Measurements from ENCODE around the gene IGSF6.
A peak's percentile ranks its signal among the peaks of the same experiment; 100 is the strongest.
"Not testable (repeated sequence)": the region's sequence is repeated elsewhere in the genome, so short reads cannot be mapped to it uniquely, and the experiment has no call there.

IGSF6 gene

GRCh38 chr16:21685034-21685455 lies 32.6 kb upstream of the IGSF6 start:
- TF ChIP-seq, protein P1, sequence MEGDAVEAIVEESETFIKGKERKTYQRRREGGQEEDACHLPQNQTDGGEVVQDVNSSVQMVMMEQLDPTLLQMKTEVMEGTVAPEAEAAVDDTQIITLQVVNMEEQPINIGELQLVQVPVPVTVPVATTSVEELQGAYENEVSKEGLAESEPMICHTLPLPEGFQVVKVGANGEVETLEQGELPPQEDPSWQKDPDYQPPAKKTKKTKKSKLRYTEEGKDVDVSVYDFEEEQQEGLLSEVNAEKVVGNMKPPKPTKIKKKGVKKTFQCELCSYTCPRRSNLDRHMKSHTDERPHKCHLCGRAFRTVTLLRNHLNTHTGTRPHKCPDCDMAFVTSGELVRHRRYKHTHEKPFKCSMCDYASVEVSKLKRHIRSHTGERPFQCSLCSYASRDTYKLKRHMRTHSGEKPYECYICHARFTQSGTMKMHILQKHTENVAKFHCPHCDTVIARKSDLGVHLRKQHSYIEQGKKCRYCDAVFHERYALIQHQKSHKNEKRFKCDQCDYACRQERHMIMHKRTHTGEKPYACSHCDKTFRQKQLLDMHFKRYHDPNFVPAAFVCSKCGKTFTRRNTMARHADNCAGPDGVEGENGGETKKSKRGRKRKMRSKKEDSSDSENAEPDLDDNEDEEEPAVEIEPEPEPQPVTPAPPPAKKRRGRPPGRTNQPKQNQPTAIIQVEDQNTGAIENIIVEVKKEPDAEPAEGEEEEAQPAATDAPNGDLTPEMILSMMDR (IDR thresholded peaks at IDR 0.05; ENCODE audit: low read depth, low read length) = no peak
- no peak for TF ChIP-seq EZH2phosphoT487 (IDR thresholded peaks at IDR 0.05; ENCODE audit: low read depth)
- no peak overlapping the region for H3K4me3 ChIP-seq (ENCODE audit: low read length)
- H3K4me1 ChIP-seq (ENCODE audit: low read length) = no peaks in the 10 kb centered on the region
- H3K27me3 ChIP-seq (ENCODE audit: low read depth, low read length) = peaks cover 12% of the 10 kb centered on the region; the same call in 1 of the 2 replicates
- no peak overlapping the region for H3K4me2 ChIP-seq (ENCODE audit: low read length)
- H3K9me3 ChIP-seq (ENCODE audit: insufficient read depth, low read length) = no peaks in the 10 kb centered on the region
- H2AFZ ChIP-seq (ENCODE audit: low read depth, low read length) = no peak overlapping the region
- H4K20me1 ChIP-seq (ENCODE audit: insufficient read depth, low read length) = no peaks in the 10 kb centered on the region
- no peaks in the 10 kb centered on the region for H3K79me2 ChIP-seq (ENCODE audit: low read length)
- no peak overlapping the region for H3K9ac ChIP-seq (ENCODE audit: low read length)
- no peak overlapping the region for H3K27ac ChIP-seq (ENCODE audit: low read length)
- no peaks in the 10 kb centered on the region for H3K36me3 ChIP-seq (replicated peaks; ENCODE audit: low read depth, low read length)

DNA sequence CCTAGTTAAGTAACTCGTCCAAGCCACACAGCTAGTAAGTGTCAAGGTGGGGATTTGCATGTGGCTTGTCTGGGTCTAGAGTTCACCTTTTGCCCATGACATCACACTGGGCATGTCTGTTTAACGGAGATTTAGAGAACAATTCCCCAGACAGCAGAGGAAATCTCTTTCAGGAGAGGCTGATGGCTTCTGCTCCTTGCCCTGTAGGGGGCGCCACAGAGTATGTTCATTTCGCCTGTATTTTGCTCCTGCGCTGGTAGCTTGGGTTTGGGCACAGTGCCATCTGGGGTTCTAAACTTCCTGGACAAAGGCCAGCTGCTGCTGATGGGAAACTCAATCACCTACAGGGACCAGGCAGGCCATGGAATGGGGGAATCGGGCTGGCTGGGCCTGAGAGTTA lies 31.8 kb upstream of the IGSF6 start:
- Histone ChIP-seq H3K36me3 (replicated peaks; ENCODE audit: low read depth, low read length) (no peaks in the 10 kb centered on the region), H3K4me1 (ENCODE audit: low read length) (no peaks in the 10 kb centered on the region), H4K20me1 (ENCODE audit: insufficient read depth, low read length) (no peaks in the 10 kb centered on the region), H3K4me3 (ENCODE audit: low read length) (no peak overlapping the region), H3K27ac (ENCODE audit: low read length) (no peak overlapping the region), H2AFZ (ENCODE audit: low read depth, low read length) (no peak overlapping the region), H3K79me2 (ENCODE audit: low read length) (no peaks in the 10 kb centered on the region), H3K9me3 (ENCODE audit: insufficient read depth, low read length) (no peaks in the 10 kb centered on the region), H3K4me2 (ENCODE audit: low read length) (no peak overlapping the region), H3K9ac (ENCODE audit: low read length) (no peak overlapping the region), H3K27me3 (ENCODE audit: low read depth, low read length) (peaks cover 12% of the 10 kb centered on the region; the same call in 1 of the 2 replicates)
- TF ChIP-seq, protein P1 (IDR thresholded peaks at IDR 0.05; ENCODE audit: low read depth, low read length) = peak; percentile 68
- no peak for TF ChIP-seq EZH2phosphoT487 (IDR thresholded peaks at IDR 0.05; ENCODE audit: low read depth)

GRCh38 chr16:21683184-21683583 lies 30.8 kb upstream of the IGSF6 start:
- Histone ChIP-seq H3K79me2 (ENCODE audit: low read length) (no peaks in the 10 kb centered on the region), H3K4me1 (ENCODE audit: low read length) (no peaks in the 10 kb centered on the region), H3K36me3 (replicated peaks; ENCODE audit: low read depth, low read length) (no peaks in the 10 kb centered on the region), H3K4me2 (ENCODE audit: low read length) (no peak overlapping the region), H3K27me3 (ENCODE audit: low read depth, low read length) (peaks cover 12% of the 10 kb centered on the region; the same call in 1 of the 2 replicates), H3K4me3 (ENCODE audit: low read length) (no peak overlapping the region), H3K27ac (ENCODE audit: low read length) (no peak overlapping the region), H3K9me3 (ENCODE audit: insufficient read depth, low read length) (no peaks in the 10 kb centered on the region), H3K9ac (ENCODE audit: low read length) (no peak overlapping the region), H4K20me1 (ENCODE audit: insufficient read depth, low read length) (no peaks in the 10 kb centered on the region), H2AFZ (ENCODE audit: low read depth, low read length) (no peak overlapping the region)
- TF ChIP-seq, protein P1 (IDR thresholded peaks at IDR 0.05; ENCODE audit: low read depth, low read length) = no peak
- no peak for TF ChIP-seq EZH2phosphoT487 (IDR thresholded peaks at IDR 0.05; ENCODE audit: low read depth)

GRCh38 chr16:21680714-21681113 lies 28.3 kb upstream of the IGSF6 start:
- not testable (repeated sequence) for H4K20me1 ChIP-seq (ENCODE audit: insufficient read depth, low read length); H3K4me1 ChIP-seq (ENCODE audit: low read length); H3K36me3 ChIP-seq (replicated peaks; ENCODE audit: low read depth, low read length); H3K4me3 ChIP-seq (ENCODE audit: low read length); H3K27ac ChIP-seq (ENCODE audit: low read length); H2AFZ ChIP-seq (ENCODE audit: low read depth, low read length); H3K4me2 ChIP-seq (ENCODE audit: low read length); H3K9ac ChIP-seq (ENCODE audit: low read length); H3K79me2 ChIP-seq (ENCODE audit: low read length); H3K9me3 ChIP-seq (ENCODE audit: insufficient read depth, low read length)
- H3K27me3 ChIP-seq (ENCODE audit: low read depth, low read length) = peaks cover 18% of the 10 kb centered on the region

DNA sequence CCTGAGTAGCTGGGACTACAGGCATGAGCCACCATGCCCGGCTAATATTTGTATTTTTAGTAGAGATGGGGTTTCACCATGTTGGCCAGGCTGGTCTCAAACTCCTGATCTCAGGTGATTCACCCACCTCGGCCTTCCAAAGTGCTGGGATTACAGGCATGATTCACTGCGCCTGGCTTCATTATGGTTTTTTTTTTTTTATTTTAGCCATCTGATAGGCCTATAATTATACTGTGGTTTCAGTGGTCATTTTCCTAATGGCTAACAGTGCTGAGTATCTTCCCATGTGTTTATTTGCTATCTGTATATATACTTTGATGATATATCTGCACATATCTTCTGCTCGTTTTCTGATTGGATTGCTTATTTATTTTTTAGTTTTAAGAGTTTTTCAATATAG lies 22.0 kb upstream of the IGSF6 start:
- H3K27ac ChIP-seq (ENCODE audit: low read length); H3K4me2 ChIP-seq (ENCODE audit: low read length); H3K4me1 ChIP-seq (ENCODE audit: low read length); H2AFZ ChIP-seq (ENCODE audit: low read depth, low read length); H3K9ac ChIP-seq (ENCODE audit: low read length); H3K4me3 ChIP-seq (ENCODE audit: low read length); H4K20me1 ChIP-seq (ENCODE audit: insufficient read depth, low read length); H3K36me3 ChIP-seq (replicated peaks; ENCODE audit: low read depth, low read length); H3K9me3 ChIP-seq (ENCODE audit: insufficient read depth, low read length); H3K79me2 ChIP-seq (ENCODE audit: low read length): not testable (repeated sequence)
- H3K27me3 ChIP-seq (ENCODE audit: low read depth, low read length) = peaks cover 15% of the 10 kb centered on the region

Data from OCI-LY3 (cell line).